Naive B cell (primary cell): ENCODE results near the gene B3GNT2. TPM values are rescaled to one million over a fixed set of nuclear protein-coding genes. Genes with fewer than 3 reads are reported as not detected.

Experiments
- ATAC-seq, 2 donors: fragments of 150-1000 bp; cut with Tn5 transposase; 2 replicates each; pipeline ENCODE4 v1.10.0; 2021; ENCODE audit warnings: low read depth in 2 of 2, mild to moderate bottlenecking in 2 of 2, moderate library complexity in 2 of 2
- DNase-seq: peaks from one replicate; pipeline ENCODE4 v3.0.0; 2022
- H3K27ac Mint-ChIP-seq, 6 donors: one replicate each; pipeline ENCODE4 v1.8.0; 2020 to 2022; ENCODE audit warnings: mild to moderate bottlenecking in 6 of 6, mixed read lengths in 6 of 6, moderate library complexity in 5 of 6, inconsistent platforms in 2 of 6
- H3K27me3 Mint-ChIP-seq, 3 donors: one replicate each; pipeline ENCODE4 v1.8.0; 2021 to 2022; ENCODE audit warnings: mixed read lengths in 3 of 3, mild to moderate bottlenecking in 1 of 3
- H3K36me3 Mint-ChIP-seq, 2 donors: one replicate each; pipeline ENCODE4 v1.8.0; 2020 to 2022; ENCODE audit warnings: mixed read lengths in 2 of 2, inconsistent platforms in 1 of 2, mild to moderate bottlenecking in 1 of 2
- H3K4me1 Mint-ChIP-seq, 3 donors: one replicate each; pipeline ENCODE4 v1.8.0; 2020 to 2022; ENCODE audit warnings: mixed read lengths in 3 of 3, inconsistent platforms in 1 of 3, mild to moderate bottlenecking in 1 of 3, moderate library complexity in 1 of 3
- H3K4me3 Mint-ChIP-seq, 8 donors: one replicate each; pipeline ENCODE4 v1.8.0; 2020 to 2022; ENCODE audit warnings: mild to moderate bottlenecking in 8 of 8, mixed read lengths in 8 of 8, moderate library complexity in 8 of 8, inconsistent platforms in 2 of 8
- H3K9me3 Mint-ChIP-seq, 7 donors: one replicate each; pipeline ENCODE4 v1.8.0; 2020 to 2022; ENCODE audit warnings: mixed read lengths in 7 of 7, mild to moderate bottlenecking in 5 of 7, inconsistent platforms in 2 of 7, moderate library complexity in 1 of 7
- polyA plus RNA-seq, 6 donors: library from polyadenylated mRNA; unstranded; fragments of 300-500 nt; fragmentation: Illumina TruSeq; gene quantifications; one replicate each; pipeline ENCODE4 v1.2.3, GENCODE V29; 2021; ENCODE audit warnings: low read depth in 6 of 6

The B3GNT2 gene
- polyA plus RNA-seq, 6 donors from 2014 or later, result 24.8 to 43.4 (median 36.5) TPM

- H3K36me3 Mint-ChIP-seq, result peaks cover 24 to 25% of the 10 kb centered on the region in 2 donors
- peaks cover 0 to 9% (median 4%) of the 10 kb centered on the region in 7 donors for H3K9me3 Mint-ChIP-seq
- DNase-seq (no peak), ATAC-seq (no peak)
- H3K27ac Mint-ChIP-seq, result peak overlapping the region in 5 of 6 donors; percentile 29 to 74 (median 64)
- H3K4me3 Mint-ChIP-seq, result peak overlapping the region in 1 of 8 donors; percentile 1
- no peaks in the 10 kb centered on the region for H3K27me3 Mint-ChIP-seq
- H3K4me1 Mint-ChIP-seq, result peaks cover 55 to 74% (median 62%) of the 10 kb centered on the region in 3 donors
Measured at GRCh38 chr2:62219407-62220159, 23.7 kb downstream of the B3GNT2 start.

GRCh38 chr2:62221141-62221540 lies 25.2 kb downstream of the B3GNT2 start:
- ATAC-seq, result no peak
- Mint-ChIP-seq H3K4me3 (no peak overlapping the region), H3K27ac (peak overlapping the region in 4 of 6 donors; percentile 3 to 41 (median 13))

GRCh38 chr2:62222171-62222570 lies 26.3 kb downstream of the B3GNT2 start:
- H3K27me3 Mint-ChIP-seq, result no peaks in the 10 kb centered on the region
- DNase-seq (no peak), ATAC-seq (no peak)
- H3K9me3 Mint-ChIP-seq, result peaks cover 0 to 9% (median 4%) of the 10 kb centered on the region in 7 donors
- H3K27ac Mint-ChIP-seq, result peak overlapping the region in 3 of 6 donors; percentile 25 to 53 (median 47)
- peak overlapping the region in 1 of 8 donors; percentile 58 for H3K4me3 Mint-ChIP-seq
- H3K4me1 Mint-ChIP-seq, result peaks cover 39 to 52% (median 41%) of the 10 kb centered on the region in 3 donors
- peaks cover 32% of the 10 kb centered on the region in 2 donors for H3K36me3 Mint-ChIP-seq

More at GRCh38 chr2:62221141-62221540, 25.2 kb downstream of the B3GNT2 start:
- Mint-ChIP-seq H3K9me3 (peaks cover 0 to 9% (median 4%) of the 10 kb centered on the region in 7 donors), H3K4me1 (peaks cover 49 to 61% (median 49%) of the 10 kb centered on the region in 3 donors), H3K27me3 (no peaks in the 10 kb centered on the region), H3K36me3 (peaks cover 32% of the 10 kb centered on the region in 2 donors)
- DNase-seq, result no peak

DNA sequence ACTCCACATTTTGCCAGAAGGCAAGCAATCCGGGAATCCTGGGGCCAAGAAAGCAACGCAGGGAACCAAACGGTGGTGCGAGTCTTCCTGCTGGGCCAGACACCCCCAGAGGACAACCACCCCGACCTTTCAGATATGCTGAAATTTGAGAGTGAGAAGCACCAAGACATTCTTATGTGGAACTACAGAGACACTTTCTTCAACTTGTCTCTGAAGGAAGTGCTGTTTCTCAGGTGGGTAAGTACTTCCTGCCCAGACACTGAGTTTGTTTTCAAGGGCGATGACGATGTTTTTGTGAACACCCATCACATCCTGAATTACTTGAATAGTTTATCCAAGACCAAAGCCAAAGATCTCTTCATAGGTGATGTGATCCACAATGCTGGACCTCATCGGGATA lies 26.8 kb downstream of the B3GNT2 start:
- DNase-seq, result no peak
- H3K9me3 Mint-ChIP-seq, result peaks cover 0 to 9% (median 4%) of the 10 kb centered on the region in 7 donors
- ATAC-seq, result no peak
- no peaks in the 10 kb centered on the region for H3K27me3 Mint-ChIP-seq
- peaks cover 40 to 55% (median 40%) of the 10 kb centered on the region in 3 donors for H3K4me1 Mint-ChIP-seq
- H3K36me3 Mint-ChIP-seq, result peaks cover 32 to 36% of the 10 kb centered on the region in 2 donors
- peak overlapping the region in 3 of 6 donors; percentile 25 to 72 (median 69) for H3K27ac Mint-ChIP-seq
- H3K4me3 Mint-ChIP-seq, result no peak overlapping the region

DNA sequence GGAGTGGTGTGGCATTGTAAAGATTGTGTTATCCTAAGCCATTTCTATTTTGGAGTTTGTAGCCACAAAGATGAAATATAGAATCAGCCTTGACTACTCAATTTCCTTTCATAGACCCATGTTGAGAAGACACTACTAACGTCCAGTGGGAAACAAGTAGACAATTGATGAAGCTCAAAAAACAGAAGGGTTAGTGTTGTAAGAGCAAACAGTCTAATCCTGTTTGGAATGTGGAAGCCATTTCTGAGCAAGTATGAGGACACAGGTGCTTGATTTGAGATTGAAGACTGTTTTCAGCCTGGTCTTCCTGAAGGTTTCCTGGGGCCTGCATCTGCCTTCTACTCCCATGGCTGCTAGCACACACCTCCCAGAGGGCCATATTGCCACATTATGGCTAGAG lies 29.1 kb downstream of the B3GNT2 start:
- Mint-ChIP-seq H3K27me3 (no peaks in the 10 kb centered on the region), H3K4me3 (no peak overlapping the region), H3K9me3 (peaks cover 0 to 4% (median 1%) of the 10 kb centered on the region in 7 donors), H3K27ac (peak overlapping the region in 4 of 6 donors; percentile 36 to 79 (median 63)), H3K4me1 (peaks cover 32 to 46% (median 34%) of the 10 kb centered on the region in 3 donors), H3K36me3 (peaks cover 31 to 34% of the 10 kb centered on the region in 2 donors)
- ATAC-seq, result no peak
- no peak for DNase-seq

GRCh38 chr2:62227386-62228075 lies 31.6 kb downstream of the B3GNT2 start:
- H3K4me3 Mint-ChIP-seq, result no peak overlapping the region
- H3K27ac Mint-ChIP-seq, result peak overlapping the region in 4 of 6 donors; percentile 27 to 60 (median 32)
- ATAC-seq (no peak), DNase-seq (no peak)
- H3K27me3 Mint-ChIP-seq, result no peaks in the 10 kb centered on the region
- H3K4me1 Mint-ChIP-seq, result peaks cover 17 to 27% (median 27%) of the 10 kb centered on the region in 3 donors
- H3K9me3 Mint-ChIP-seq, result no peaks in the 10 kb centered on the region
- H3K36me3 Mint-ChIP-seq, result peaks cover 21 to 30% of the 10 kb centered on the region in 2 donors

- H3K4me1 Mint-ChIP-seq, result peaks cover 21 to 28% (median 24%) of the 10 kb centered on the region in 3 donors
- H3K36me3 Mint-ChIP-seq, result peaks cover 14 to 16% of the 10 kb centered on the region in 2 donors
- H3K27ac Mint-ChIP-seq, result peak overlapping the region in 1 of 6 donors; percentile 26
- H3K9me3 Mint-ChIP-seq, result no peaks in the 10 kb centered on the region
- no peak overlapping the region for H3K4me3 Mint-ChIP-seq
- ATAC-seq (no peak), DNase-seq (no peak)
- H3K27me3 Mint-ChIP-seq, result no peaks in the 10 kb centered on the region
Measured at GRCh38 chr2:62229082-62229605, 33.2 kb downstream of the B3GNT2 start.

GRCh38 chr2:62231541-62231940 lies 35.6 kb downstream of the B3GNT2 start:
- peak overlapping the region in 2 of 6 donors; percentile 17 to 67 for H3K27ac Mint-ChIP-seq
- H3K27me3 Mint-ChIP-seq, result no peaks in the 10 kb centered on the region
- ATAC-seq (no peak), DNase-seq (no peak)
- no peak overlapping the region for H3K4me3 Mint-ChIP-seq
- H3K9me3 Mint-ChIP-seq, result no peaks in the 10 kb centered on the region
- peaks cover 6 to 8% of the 10 kb centered on the region in 2 donors for H3K36me3 Mint-ChIP-seq
- H3K4me1 Mint-ChIP-seq, result peaks cover 24 to 26% (median 25%) of the 10 kb centered on the region in 3 donors

DNA sequence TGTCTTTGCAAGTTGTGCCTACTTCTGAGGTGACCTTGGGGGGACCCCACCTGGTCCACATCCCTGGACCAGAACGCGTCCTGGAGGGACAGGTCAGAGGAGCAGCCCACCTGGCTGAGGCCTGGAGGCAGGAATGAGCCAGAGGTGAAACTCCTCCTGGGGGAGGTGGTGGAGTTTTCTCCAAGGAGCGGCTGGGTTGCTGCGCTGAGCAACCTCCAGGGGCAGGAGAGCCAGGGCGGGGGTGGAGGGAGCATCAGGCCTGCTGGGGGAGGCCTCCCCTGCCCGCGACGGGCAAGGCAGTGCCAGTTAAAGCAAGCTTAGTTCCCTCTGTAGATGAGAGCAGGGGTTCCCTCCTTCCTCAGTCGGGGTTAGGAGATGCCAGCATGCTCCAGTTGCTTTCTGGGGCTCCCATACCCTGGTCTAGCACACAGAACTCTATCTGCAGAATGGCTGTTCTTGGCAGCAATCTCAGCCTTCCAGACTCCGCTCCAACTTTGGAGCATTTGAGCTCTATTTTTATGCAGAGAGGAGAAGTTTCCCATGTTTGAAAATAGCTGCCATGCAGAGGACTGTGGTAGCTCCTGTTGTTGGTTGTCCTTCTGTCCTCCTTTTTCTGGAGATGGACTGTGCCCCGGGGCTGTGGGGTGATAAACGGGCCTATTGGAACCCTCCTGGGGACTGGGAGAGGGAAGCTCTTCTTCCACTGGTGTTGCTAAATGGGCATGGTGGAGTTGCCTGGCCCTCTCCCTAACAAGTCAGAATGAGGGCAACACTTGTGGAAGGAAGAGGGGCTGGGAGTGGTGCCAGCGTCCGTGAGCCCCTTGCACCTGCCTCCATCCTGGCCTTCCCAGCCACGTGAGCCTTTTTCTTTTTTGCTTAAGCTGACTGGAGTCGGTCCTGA lies 39.1 kb downstream of the B3GNT2 start:
- H3K27me3 Mint-ChIP-seq, result no peaks in the 10 kb centered on the region
- DNase-seq (no peak), ATAC-seq (no peak)
- peaks cover 12 to 18% (median 15%) of the 10 kb centered on the region in 3 donors for H3K4me1 Mint-ChIP-seq
- peak overlapping the region in 3 of 6 donors; percentile 16 to 78 (median 59) for H3K27ac Mint-ChIP-seq
- peaks cover 0 to 4% of the 10 kb centered on the region in 2 donors for H3K36me3 Mint-ChIP-seq
- H3K4me3 Mint-ChIP-seq, result no peak overlapping the region
- H3K9me3 Mint-ChIP-seq, result no peaks in the 10 kb centered on the region

DNA sequence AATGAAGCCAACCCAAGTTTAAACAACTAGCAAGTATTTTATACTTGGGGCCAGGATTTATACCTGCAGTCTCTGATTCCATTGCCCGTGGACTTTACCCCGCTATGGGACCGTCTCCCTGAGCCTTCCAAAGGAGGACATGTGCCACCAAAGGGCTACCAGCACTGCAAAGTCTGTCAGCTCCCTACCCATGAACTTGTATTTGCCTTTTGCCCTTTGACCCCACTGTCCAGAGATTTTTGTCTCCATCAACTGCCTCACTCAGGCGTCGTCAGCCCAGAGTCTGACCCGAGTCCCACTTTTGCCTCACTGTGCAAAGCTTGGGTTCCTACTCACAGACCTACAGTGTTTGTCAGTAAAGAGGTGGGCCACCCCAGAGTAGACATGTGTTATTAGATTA lies 40.6 kb downstream of the B3GNT2 start:
- Mint-ChIP-seq H3K4me1 (peaks cover 8 to 15% (median 12%) of the 10 kb centered on the region in 3 donors), H3K4me3 (no peak overlapping the region), H3K27ac (peak overlapping the region in 1 of 6 donors; percentile 69), H3K27me3 (no peaks in the 10 kb centered on the region), H3K36me3 (no peaks in the 10 kb centered on the region), H3K9me3 (no peaks in the 10 kb centered on the region)
- ATAC-seq (no peak), DNase-seq (no peak)

- H3K27ac Mint-ChIP-seq, result no peak overlapping the region
- no peaks in the 10 kb centered on the region for H3K36me3 Mint-ChIP-seq
- no peaks in the 10 kb centered on the region for H3K9me3 Mint-ChIP-seq
- no peaks in the 10 kb centered on the region for H3K27me3 Mint-ChIP-seq
- peaks cover 6 to 15% (median 8%) of the 10 kb centered on the region in 3 donors for H3K4me1 Mint-ChIP-seq
- DNase-seq, result no peak
- no peak overlapping the region for H3K4me3 Mint-ChIP-seq
- ATAC-seq, result no peak
Measured at GRCh38 chr2:62238236-62238635, 42.3 kb downstream of the B3GNT2 start.

DNA sequence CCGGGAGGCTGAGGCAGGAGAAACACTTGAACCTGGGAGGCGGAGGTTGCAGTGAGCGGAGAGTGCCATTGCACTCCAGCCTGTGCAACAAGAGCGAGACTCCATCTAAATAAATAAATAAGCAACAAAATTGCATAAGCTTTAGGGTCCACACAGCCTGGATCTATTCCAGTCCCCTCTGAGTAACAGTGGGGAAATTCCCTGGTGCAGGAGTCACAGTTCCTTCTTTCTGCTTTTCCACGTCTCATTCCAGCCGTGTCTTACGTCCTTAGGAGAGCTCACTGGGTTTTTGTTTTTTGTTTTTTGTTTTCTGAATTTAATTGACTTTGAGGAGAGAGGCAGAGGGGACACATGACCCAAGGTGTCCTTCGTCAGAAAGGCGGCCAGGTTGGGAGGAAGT lies 44.6 kb downstream of the B3GNT2 start:
- H3K4me1 Mint-ChIP-seq, result peaks cover 0 to 5% (median 3%) of the 10 kb centered on the region in 3 donors
- DNase-seq (no peak), ATAC-seq (no peak)
- no peak overlapping the region for H3K4me3 Mint-ChIP-seq
- H3K27ac Mint-ChIP-seq, result peak overlapping the region in 2 of 6 donors; percentile 13 to 40
- H3K9me3 Mint-ChIP-seq, result no peaks in the 10 kb centered on the region
- no peaks in the 10 kb centered on the region for H3K36me3 Mint-ChIP-seq
- H3K27me3 Mint-ChIP-seq, result no peaks in the 10 kb centered on the region
